Measurements from ENCODE around the gene TMEM225B. TPM values are rescaled to one million over a fixed set of nuclear protein-coding genes. Genes with fewer than 3 reads are reported as not detected.
"Not testable (repeated sequence)": the region's sequence is repeated elsewhere in the genome, so short reads cannot be mapped to it uniquely, and the experiment has no call there.

The TMEM225B gene
- total RNA-seq, 2 donors from 2014 or later: 23.5 TPM; not detected in 1

- 93% methylated on average over 3 of the region's 3 CpGs for WGBS
- TF ChIP-seq POLR2AphosphoS5 (IDR thresholded peaks at IDR 0.05): no peak
- no peak for TF ChIP-seq CTCF (IDR thresholded peaks at IDR 0.05)
- no peak for TF ChIP-seq POLR2A (IDR thresholded peaks at IDR 0.05)
Observed at GRCh38 chr7:99653754-99654153, 55.7 kb downstream of the TMEM225B start.

GRCh38 chr7:99654626-99655025, 56.6 kb downstream of the TMEM225B start:
- H3K36me3 ChIP-seq; H3K4me3 ChIP-seq; H3K27me3 ChIP-seq (replicated peaks; ENCODE audit: insufficient read depth); intact Hi-C loops (cut with DNase I); H3K9me3 ChIP-seq; DNase-seq (ENCODE audit: low spot score); H3K4me1 ChIP-seq (replicated peaks); H3K27ac ChIP-seq: not testable (repeated sequence)
- WGBS: 93% methylated on average over 3 of the region's 3 CpGs

More at GRCh38 chr7:99653754-99654153, 55.7 kb downstream of the TMEM225B start:
- Histone ChIP-seq H3K4me1 (replicated peaks) (no peaks in the 10 kb centered on the region), H3K9me3 (no peaks in the 10 kb centered on the region), H3K4me3 (no peak overlapping the region), H3K27me3 (replicated peaks; ENCODE audit: insufficient read depth) (no peaks in the 10 kb centered on the region), H3K36me3 (no peaks in the 10 kb centered on the region), H3K27ac (no peak overlapping the region)
- intact Hi-C loops (cut with DNase I): no loop called here
- no peak for DNase-seq (ENCODE audit: low spot score)

GRCh38 chr7:99657879-99658278, 59.8 kb downstream of the TMEM225B start:
- intact Hi-C loops (cut with DNase I); H3K9me3 ChIP-seq; H3K36me3 ChIP-seq; H3K4me3 ChIP-seq; DNase-seq (ENCODE audit: low spot score); H3K4me1 ChIP-seq (replicated peaks); H3K27me3 ChIP-seq (replicated peaks; ENCODE audit: insufficient read depth); H3K27ac ChIP-seq: not testable (repeated sequence)
- 95% methylated on average over 5 of the region's 5 CpGs for WGBS

Other genes with a start within 250 kb of the TMEM225B start
- gene ARPC1B, start 223.5 kb upstream of the TMEM225B start, total RNA-seq: 10 to 100 TPM; 85.4 to 86.5 TPM
- gene PDAP1, start 189.7 kb upstream of the TMEM225B start, total RNA-seq: 100 to 1,000 TPM in 1 of 2 donors, 10 to 100 TPM in 1; 98.6 to 103 TPM
- gene BUD31, start 189.3 kb upstream of the TMEM225B start, total RNA-seq: 10 to 100 TPM; 73.8 to 78.3 TPM
- gene PTCD1, start 159.5 kb upstream of the TMEM225B start, total RNA-seq: 10 to 100 TPM in 1 of 2 donors, 1 to 10 TPM in 1; 9.1 to 11.8 TPM
- gene CPSF4, start 159.3 kb upstream of the TMEM225B start, total RNA-seq: 10 to 100 TPM; 40.4 to 97.4 TPM
- 100 to 1,000 TPM; 797 to 850 TPM for gene ATP5MF, start 132.1 kb upstream of the TMEM225B start, total RNA-seq
- 10 to 100 TPM; 20.6 to 25.2 TPM for gene ZNF789, start 125.4 kb upstream of the TMEM225B start, total RNA-seq
- gene ZNF394, start 98.0 kb upstream of the TMEM225B start, total RNA-seq: 10 to 100 TPM; 37.4 to 37.8 TPM
- 10 to 100 TPM in 1 of 2 donors, 1 to 10 TPM in 1; 7.8 to 13.2 TPM for gene ZKSCAN5, start 93.6 kb upstream of the TMEM225B start, total RNA-seq
- gene FAM200A, start 46.2 kb upstream of the TMEM225B start, total RNA-seq: 10 to 100 TPM in 1 of 2 donors, 1 to 10 TPM in 1; 5.5 to 11.2 TPM
- 100 to 1,000 TPM in 1 of 2 donors, 10 to 100 TPM in 1; 79.7 to 112 TPM for gene ZNF655, start 39.6 kb upstream of the TMEM225B start, total RNA-seq
- 10 to 100 TPM; 20.1 to 28.0 TPM for gene ZSCAN25, start 18.7 kb downstream of the TMEM225B start, total RNA-seq
- 10 to 100 TPM; 80.5 to 88.9 TPM for gene CYP3A5, start 81.7 kb downstream of the TMEM225B start, total RNA-seq
- not detected for gene CYP3A7, start 136.9 kb downstream of the TMEM225B start, total RNA-seq
- gene CYP3A4, start 185.9 kb downstream of the TMEM225B start, total RNA-seq: not detected
- gene CYP3A43, start 229.7 kb downstream of the TMEM225B start, total RNA-seq: 10 to 100 TPM in 1 of 2 donors, under 1 TPM in 1; 0.45 to 14.3 TPM